CD4-positive, alpha-beta T cell treated with Interferon alpha-2 for 1 hour (primary cell): ENCODE measurements around the gene ZNF236.
"Not testable (repeated sequence)": the region's sequence is repeated elsewhere in the genome, so short reads cannot be mapped to it uniquely, and the experiment has no call there.

ENCODE experiments used
- DNase-seq, 2 donors: peaks; one replicate each; pipeline ENCODE4 v3.0.0-alpha.2; 2020 to 2022

The ZNF236 gene

GRCh38 chr18:76977684-76978232, 155.4 kb downstream of the ZNF236 start:
- no peak for DNase-seq

- DNase-seq = no peak
These were observed 156.3 kb downstream of the ZNF236 start for GRCh38 chr18:76978616-76979015.

GRCh38 chr18:76979111-76979751, 156.9 kb downstream of the ZNF236 start:
- no peak for DNase-seq

- DNase-seq = no peak
These were observed 157.5 kb downstream of the ZNF236 start for GRCh38 chr18:76979906-76980305.

- DNase-seq = no peak
These were observed 158.5 kb downstream of the ZNF236 start for GRCh38 chr18:76980663-76981395.

GRCh38 chr18:76981396-76981968, 159.1 kb downstream of the ZNF236 start:
- no peak for DNase-seq

GRCh38 chr18:76982038-76982437, 159.7 kb downstream of the ZNF236 start:
- no peak for DNase-seq

GRCh38 chr18:76982841-76983583, 160.7 kb downstream of the ZNF236 start:
- peak; percentile 83 to 84 for DNase-seq

- no peak for DNase-seq
These were observed 161.3 kb downstream of the ZNF236 start for GRCh38 chr18:76983613-76984051.

- no peak for DNase-seq
These were observed 162.1 kb downstream of the ZNF236 start for GRCh38 chr18:76984193-76985155.

- no peak for DNase-seq
These were observed 163.0 kb downstream of the ZNF236 start for GRCh38 chr18:76985156-76985950.

GRCh38 chr18:76985951-76986236, 163.5 kb downstream of the ZNF236 start:
- no peak for DNase-seq

GRCh38 chr18:76986406-76986805, 164.0 kb downstream of the ZNF236 start:
- DNase-seq = no peak

- DNase-seq = no peak
These were observed 165.9 kb downstream of the ZNF236 start for GRCh38 chr18:76988031-76988826.

- no peak for DNase-seq
These were observed 166.7 kb downstream of the ZNF236 start for GRCh38 chr18:76988827-76989646.

GRCh38 chr18:76989647-76990190, 167.4 kb downstream of the ZNF236 start:
- no peak for DNase-seq

GRCh38 chr18:76990343-76991020, 168.1 kb downstream of the ZNF236 start:
- DNase-seq = not testable (repeated sequence)

- DNase-seq = no peak
These were observed 168.8 kb downstream of the ZNF236 start for GRCh38 chr18:76991021-76991688.
